SK-N-SH (cell line): ENCODE measurements around the gene MREG.

Experiments
- CTCF ChIP-seq: fragments of 200-600 bp; sonication (generic); IDR thresholded peaks from 2 replicates; pipeline ENCODE4 v1.6.1; 2017; ENCODE audit warnings: antibody characterized with exemption, mild to moderate bottlenecking, moderate library complexity
- EP300 ChIP-seq, 2 experiments: IDR thresholded peaks; 2 replicates each; pipeline versions ENCODE4 v1.4.0 to v1.6.1; 2012; ENCODE audit warnings: borderline replicate concordance in 1 of 2, low read depth in 1 of 2, low read length in 1 of 2
- JUND ChIP-seq: IDR thresholded peaks from 2 replicates; pipeline ENCODE4 v1.4.0; 2012
- POLR2AphosphoS5 ChIP-seq: IDR thresholded peaks from 2 replicates; pipeline ENCODE4 v1.6.1; 2012; ENCODE audit warnings: low read depth, low read length
- RCOR1 ChIP-seq: fragments of 150-350 bp; IDR thresholded peaks from 2 replicates; pipeline ENCODE4 v1.6.1; 2017; ENCODE audit warnings: antibody characterized with exemption, low read length
- RFX5 ChIP-seq: IDR thresholded peaks from 2 replicates; pipeline ENCODE4 v1.6.1; 2012; ENCODE audit warnings: mild to moderate bottlenecking, improper control_type of control experiment, low read length
- TAF1 ChIP-seq: IDR thresholded peaks from 2 replicates; pipeline ENCODE4 v1.6.1; 2012; ENCODE audit warnings: low read depth, mild to moderate bottlenecking, low read length, moderate library complexity, borderline replicate concordance
- TCF12 ChIP-seq: IDR thresholded peaks from 2 replicates; pipeline ENCODE4 v1.4.0; 2012
- TEAD4 ChIP-seq: IDR thresholded peaks from 2 replicates; pipeline ENCODE4 v1.4.0; 2012; ENCODE audit warnings: mild to moderate bottlenecking, borderline replicate concordance; ENCODE audit not compliant: insufficient read depth
- ZBTB33 ChIP-seq: IDR thresholded peaks from 2 replicates; pipeline ENCODE4 v1.4.0; 2012; ENCODE audit warnings: low read depth, borderline replicate concordance

GRCh38 chr2:215951558-215951957 lies 61.8 kb downstream of the MREG start:
- TF ChIP-seq CTCF (no peak), ZBTB33 (no peak), JUND (no peak), TAF1 (no peak), POLR2AphosphoS5 (no peak), TEAD4 (no peak), RFX5 (no peak), TCF12 (no peak), RCOR1 (no peak), EP300 (IDR thresholded peaks at IDR 0.05; ENCODE audit: borderline replicate concordance in 1 of 2, low read depth in 1 of 2, low read length in 1 of 2) (no peak)
